Activated effector memory CD4-positive, alpha-beta T cell treated with Interleukin-2 at 50 U/mL for 16 hours (primary cell): Measurements from ENCODE around the gene POLE.

Source experiments
- DNase-seq: peaks from one replicate; pipeline ENCODE4 v3.0.0-alpha.2; 2020

POLE gene

DNA sequence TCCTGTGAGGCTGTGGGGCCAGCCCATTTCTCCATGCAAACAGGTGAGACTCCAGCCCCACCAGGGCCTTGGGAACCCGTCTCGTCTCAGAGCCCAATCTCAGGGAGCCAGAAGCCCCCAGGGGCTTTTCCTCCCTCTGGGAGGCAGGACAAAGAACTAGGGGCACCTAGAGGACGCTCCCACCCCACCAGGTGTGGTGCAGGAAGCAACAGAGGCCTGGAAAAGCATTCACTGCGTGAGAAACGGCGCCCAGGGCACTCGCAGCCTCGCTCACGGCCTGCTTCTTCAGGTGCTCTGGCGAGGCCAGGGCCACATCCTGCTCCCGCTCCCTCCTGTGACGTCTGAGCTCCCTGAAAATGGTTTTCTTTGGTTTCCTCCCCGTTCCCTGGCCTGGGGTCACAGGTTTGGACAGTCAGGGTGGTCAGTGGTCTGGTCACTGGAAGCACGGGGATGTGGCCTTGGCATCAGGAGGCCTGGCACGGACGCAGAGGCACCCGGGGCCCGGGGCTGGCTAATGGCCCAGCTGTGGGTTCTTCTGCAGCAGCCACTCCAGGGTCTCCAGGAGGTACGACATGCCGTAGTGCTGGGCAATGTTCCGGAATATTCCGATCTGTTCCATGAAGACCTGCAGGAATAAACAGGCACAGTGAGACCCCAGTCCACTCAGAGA, 62.8 kb downstream of the POLE start:
- no peak for DNase-seq

DNA sequence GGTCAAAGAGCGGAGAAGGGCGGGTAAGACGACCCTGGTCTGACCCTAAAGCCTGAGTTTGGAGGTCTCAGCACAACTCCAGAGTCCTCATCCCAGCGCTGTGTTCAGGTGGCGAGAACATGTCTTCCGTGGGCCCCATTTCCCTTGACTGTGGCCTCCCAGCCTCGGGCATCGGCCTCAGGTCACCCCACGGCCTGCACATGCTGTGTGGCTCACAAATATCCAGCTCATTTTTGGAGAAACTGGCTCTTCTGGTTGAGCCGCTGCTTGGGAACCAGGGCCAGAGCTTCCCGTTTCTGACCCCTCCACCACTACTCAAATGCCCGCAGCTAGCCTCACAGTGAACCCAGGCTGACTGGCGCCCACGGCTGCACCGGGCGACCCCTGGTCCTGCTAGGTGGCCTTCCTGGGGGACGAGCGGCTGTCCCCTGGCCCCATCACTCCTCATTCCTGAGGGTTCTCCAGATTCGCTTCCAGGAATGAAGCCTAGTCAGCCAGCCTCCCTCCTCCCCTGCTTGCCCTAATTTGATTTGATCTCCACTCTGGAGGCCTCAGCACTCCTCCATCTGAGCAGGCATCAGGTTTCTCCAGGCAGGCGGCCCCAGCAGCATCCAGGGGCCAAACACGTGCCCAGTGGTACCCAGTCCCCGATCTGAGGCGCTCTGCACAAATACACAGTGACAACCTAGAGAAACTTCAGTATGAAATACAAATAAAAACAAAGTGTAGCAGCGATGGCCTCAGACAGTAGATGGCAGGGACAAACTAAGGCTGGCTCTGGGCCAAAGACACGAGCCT, 63.9 kb downstream of the POLE start:
- no peak for DNase-seq

DNA sequence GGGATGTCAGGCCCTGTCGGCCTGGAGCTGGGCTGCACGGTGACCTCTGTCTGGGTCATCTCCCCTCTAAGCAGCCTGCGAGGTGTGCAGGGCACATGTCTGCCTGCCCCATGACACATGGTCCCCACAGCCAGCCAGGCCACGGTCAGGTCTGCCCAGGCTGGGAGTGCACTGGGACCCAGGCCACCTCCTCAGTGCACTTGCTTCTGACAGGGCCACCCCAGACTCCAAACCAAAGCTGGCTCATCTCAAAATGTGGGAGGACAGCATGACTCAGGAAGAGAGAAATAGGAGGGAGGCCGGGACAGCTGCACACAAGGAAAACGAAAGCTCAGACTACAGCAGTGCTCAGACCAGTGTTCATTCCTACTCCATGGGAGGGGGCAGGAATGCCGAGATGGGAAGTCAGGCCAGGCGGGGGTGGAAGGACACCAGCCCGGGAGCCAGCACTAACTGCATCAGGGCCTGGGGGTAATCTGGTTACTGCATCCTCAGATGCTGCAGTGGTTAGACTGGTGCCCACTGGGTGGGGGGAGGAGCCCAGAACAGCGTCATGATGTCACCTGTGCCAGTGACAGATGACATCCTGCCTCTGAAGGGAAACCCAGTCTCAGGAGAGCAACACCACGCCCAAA, 64.6 kb downstream of the POLE start:
- no peak for DNase-seq

DNA sequence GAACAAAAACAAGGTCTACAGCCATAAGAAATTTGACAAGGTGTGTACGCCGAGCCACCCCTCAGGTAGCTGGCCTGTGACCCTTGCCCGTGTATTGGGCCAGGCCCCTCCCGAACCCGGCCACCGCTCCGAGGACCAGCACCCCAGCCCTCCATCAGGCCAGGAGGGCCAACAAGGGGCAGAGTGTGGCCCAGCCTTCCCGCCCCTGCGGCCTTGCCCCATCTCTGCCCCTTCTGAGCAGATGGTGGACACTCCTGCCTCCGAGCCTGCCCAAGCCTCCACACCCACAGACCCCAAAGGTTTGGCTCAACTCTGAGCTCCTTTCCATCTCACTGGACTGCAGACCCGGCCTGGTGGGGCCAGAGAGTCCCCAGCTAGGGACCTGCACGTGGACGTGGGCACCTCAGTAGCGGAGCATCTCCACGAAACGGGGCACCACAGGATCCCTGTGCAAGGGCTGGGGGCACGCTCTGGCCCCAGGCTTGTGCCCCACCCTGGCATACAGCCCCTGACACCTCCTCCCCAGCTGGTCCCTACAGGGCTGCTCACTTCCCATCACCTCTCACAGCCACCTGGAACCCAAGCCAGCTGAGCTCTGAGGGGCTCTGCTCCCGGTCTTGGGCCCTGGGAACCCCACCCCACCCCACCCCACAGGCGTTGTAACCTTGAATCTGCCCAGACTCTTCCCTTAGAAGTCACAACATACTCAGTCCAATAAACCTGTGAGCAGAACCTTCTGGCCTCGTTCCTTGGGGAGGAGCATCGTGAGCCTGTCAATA, 65.3 kb downstream of the POLE start:
- DNase-seq, result no peak

DNA sequence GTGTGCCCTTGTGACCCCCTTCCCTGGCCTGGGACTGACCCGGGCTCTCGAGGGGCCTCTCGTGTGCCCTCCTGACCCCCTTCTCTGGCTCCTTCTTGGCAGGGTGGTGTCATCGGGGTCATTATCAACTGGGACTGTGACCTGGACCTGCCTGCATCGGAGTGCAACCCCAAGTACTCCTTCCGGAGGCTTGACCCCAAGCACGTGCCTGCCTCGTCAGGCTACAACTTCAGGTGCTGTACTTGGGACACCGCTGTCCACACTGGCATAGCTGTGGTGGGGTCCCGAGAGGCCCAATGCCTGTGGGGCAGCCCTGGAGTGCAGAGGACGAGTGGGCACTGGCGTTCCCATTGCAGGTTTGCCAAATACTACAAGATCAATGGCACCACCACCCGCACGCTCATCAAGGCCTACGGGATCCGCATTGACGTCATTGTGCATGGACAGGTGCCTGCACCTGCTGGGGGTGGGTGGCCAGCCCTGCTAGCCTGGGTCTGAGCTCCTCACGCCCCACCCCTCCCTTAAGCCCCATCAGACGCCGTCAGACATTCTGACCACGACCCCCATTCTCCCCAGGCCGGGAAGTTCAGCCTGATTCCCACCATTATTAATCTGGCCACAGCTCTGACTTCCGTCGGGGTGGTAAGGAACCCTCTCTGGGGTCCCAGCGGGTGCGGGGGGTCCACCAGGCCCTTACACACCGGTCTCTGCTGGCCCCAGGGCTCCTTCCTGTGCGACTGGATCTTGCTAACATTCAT, 66.1 kb downstream of the POLE start:
- DNase-seq, result no peak

DNA sequence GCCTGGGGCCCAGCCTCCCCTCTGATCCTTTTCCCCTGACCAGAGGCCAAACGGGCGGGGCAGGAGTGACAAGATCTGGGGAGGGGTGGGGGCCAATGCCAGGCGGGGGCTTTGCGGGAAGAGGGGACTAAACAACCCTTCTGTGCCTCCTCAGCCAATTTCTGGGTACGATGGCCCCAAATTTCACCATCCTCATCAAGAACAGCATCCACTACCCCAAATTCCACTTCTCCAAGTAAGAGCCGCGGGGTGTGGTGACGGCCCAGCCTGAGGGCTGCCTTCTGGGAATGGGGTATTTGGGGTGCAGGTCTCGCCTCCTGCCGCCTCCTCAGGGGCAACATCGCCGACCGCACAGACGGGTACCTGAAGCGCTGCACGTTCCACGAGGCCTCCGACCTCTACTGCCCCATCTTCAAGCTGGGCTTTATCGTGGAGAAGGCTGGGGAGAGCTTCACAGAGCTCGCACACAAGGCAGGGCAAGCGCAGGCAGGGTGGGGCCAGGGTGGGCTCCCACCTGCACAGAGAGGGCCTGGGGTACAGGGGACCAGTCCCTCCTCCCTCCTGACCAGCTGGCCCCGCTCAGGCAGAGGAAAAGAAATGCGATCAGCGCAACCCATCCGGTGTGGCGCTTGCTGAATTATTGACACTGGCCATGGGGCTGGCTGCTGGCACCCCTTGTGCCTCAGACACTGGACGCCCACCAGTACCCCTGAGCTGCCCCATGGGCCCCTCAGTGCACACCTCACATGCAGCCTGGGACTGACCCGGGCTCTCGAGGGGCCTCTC, 66.8 kb downstream of the POLE start:
- no peak for DNase-seq

DNA sequence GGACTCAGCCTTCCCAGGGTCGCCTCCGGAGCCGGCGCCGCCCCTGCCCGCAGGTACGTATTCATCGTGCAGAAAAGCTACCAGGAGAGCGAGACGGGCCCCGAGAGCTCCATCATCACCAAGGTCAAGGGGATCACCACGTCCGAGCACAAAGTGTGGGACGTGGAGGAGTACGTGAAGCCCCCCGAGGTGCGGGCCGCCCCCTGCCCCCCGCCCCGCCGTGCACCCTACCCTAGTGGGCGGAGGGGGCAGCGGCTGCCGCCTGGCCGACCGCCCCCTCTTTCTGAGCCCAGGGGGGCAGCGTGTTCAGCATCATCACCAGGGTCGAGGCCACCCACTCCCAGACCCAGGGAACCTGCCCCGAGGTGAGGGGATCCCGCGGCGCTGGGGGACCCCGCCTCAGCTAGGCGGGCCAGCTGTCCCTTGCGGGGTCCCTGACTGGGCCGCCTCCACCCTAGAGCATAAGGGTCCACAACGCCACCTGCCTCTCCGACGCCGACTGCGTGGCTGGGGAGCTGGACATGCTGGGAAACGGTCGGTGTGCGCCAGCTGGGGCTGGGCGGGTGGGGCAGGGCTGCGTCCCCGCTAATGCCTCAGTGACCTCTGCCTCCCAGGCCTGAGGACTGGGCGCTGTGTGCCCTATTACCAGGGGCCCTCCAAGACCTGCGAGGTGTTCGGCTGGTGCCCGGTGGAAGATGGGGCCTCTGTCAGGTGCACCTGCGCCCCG, 67.6 kb downstream of the POLE start:
- no peak for DNase-seq

DNA sequence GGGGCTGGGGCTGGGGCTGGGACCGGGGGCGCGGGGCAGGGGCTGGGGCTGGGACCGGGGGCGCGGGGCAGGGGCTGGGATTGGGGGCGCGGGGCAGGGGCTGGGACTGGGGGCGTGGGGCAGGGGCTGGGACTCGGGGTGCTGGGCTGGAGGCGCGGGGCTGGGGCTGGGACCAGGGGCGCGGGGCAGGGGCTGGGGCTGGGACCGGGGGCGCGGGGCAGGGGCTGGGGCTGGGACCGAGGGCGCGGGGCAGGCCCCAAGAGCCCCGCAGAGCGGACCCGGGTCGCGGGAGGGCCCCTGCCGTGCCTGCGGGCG, 68.1 kb downstream of the POLE start:
- no peak for DNase-seq

DNA sequence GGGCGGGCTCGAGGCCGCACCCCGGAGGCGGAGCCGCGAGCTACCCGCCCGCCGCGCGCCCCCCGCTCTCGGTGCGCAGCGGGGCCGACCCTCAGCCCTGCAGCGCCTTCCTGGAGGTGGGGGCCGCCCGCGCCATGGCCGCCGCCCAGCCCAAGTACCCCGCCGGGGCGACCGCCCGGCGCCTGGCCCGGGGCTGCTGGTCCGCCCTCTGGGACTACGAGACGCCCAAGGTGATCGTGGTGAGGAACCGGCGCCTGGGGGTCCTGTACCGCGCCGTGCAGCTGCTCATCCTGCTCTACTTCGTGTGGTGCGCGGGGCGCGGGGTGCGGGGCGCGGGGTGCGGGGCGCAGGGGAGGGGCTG, 68.5 kb downstream of the POLE start, which contains the start of gene P2RX2:
TSS of gene P2RX2 (plus strand) at position 94 of the 361 bp plus-strand sequence. CDS start at position 135, 41 bp downstream.
- DNase-seq, result no peak

DNA sequence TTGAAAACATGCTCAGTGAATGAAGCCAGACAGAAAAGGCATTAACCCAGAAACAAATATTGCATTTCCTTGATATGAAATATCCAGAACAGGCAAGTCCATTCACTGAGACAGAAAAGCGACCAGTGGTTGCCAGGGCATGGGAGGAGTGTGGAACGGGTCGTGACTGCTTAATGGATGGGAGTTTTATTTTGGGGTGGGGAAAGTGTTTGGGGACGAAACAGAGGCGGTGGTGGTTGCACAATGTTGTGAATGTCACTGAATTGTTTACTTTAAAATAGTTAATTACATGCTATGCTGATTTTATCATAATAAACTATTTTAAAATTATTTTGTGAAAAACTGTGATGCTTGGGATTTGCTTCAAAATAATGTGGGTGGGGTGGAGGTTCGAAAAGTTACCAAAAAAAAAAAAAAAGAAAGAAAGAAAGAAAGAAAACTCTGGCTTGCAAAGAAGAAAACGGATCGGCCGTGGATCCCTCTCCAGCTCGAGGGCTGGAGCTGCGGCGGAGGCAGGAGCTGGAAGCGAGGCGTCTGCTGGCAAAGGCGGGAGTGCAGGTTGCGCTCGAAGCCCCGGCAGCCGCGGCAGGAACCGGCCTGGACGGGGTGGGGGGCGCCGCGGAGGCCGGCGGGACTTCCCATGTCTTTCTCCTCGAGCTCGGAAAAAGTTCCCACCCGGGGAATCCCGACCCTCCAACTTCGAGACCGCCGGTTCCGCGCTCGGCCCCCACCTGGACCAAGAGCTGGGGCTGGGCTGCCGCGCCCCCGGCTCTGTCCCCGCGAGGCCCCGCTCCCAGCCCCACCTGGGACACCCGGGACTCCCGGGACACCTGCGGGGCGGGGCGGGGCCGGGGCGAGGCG, 69.1 kb downstream of the POLE start:
- DNase-seq, result no peak

DNA sequence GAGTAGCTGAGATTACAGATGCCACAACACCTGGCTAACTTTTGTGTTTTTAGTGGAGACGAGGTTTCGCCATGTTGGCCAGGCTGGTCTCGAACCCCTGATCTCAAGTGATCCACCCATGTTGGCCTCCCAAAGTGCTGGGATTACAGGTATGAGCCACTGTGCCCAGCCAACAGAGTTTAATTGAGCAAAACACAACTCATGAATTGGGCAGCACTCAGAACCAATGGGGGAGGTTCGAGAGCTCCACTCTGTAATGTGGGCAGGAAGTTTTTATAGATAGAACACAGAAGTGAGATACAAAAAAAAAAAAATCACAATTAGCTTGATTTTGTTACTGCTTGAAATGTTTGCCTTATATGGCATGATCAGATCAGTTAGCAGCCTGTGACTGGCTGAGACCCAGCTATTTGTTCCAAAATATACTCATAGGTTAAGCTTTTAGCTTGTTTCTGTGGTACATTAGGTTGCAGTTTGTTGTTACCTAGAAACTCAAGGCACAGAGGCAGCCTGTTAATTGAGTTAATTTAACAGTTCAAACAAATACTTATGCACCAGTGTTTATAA, 69.9 kb downstream of the POLE start:
- DNase-seq, result no peak

DNA sequence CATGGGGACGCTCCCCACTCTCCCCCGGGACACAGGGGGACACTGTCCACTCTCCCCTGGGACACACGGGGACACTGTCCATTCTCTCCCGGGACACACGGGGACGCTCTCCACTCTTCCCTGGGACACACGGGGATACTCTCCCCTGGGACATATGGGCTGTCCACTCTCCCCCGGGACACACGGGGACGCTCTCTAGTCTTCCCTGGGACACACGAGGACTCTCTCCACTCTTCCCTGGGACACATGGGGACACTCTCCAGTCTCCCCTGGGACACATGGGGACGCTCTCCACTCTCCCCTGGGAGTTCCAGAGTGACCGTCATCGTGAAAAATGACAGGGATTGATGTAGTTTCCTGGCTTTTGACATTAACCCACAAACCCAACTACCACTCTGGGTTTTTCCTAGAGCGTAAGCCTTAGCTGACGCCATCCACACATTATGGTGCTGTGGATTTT, 71.5 kb downstream of the POLE start:
- DNase-seq, result no peak

DNA sequence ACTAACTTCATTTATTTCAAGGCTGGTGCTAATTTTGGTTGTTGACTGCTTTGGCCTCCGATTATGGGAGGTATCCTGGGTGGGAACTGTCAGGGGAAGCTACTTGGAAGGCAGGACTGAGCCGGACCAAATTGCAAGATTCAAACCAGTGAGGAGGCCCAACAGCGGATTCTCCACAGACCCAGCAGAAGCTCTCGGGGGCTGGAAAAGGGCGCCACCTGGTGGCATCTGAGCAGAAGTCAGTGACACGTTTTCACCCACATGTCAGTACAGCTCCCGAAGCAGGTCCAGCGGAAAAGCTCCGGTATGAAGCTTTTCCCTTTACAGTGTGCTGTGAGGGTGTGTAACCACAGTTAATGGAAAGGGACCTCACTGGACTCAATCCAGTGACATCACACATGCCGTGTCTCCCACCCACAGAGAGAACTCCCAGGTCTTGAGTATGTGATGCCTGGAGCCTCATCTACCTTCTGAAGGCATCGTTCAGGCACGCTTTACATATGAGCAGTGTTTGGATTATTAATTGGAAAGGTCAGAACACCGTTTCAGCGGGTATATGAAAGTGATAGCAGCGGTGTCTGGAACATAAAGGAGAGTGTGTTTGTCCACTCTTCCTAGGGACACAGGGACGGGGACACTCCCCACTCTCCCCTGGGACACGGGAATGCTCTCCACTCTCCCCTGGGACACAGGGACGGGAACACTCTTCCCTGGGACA, 72.1 kb downstream of the POLE start:
- DNase-seq, result peak; percentile 65

DNA sequence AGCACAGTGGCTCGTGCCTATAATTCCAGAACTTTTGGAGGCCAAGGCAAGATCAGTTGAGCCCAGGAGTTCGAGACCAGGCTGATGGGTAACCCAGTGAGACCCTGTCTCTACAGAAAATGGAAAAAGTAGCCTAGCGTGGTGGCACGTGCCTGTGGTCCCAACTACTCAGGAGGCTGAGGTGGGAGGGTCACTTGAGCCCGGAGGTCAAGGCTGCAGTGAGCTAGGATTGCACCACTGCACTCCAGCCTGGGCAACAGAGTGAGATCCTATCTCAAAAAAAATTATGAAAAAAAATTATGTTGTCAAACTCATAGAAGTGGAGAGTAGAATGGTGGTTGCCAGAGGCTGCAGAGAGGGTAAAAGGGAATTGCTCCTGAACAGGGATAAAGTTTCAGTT, 73.1 kb downstream of the POLE start:
- DNase-seq, result no peak

DNA sequence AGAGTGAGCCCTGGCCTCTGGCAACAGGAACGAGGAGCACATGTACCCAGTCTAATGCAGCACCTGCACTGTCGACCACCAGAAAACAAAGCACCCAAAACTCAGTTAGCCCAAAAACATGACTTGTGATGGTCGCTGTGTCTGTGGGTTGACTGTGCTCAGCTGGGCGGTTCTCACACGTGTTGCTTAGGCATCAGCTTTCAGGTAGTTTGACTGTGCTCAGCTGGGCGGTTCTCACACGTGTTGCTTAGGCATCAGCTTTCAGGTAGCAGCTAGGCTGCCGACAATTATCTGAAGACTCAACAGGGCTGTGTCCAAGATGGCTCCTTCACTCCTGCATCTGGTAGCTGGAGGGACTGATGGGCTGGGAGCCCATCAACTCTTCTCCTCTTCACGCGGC, 75.5 kb downstream of the POLE start:
- DNase-seq, result no peak

DNA sequence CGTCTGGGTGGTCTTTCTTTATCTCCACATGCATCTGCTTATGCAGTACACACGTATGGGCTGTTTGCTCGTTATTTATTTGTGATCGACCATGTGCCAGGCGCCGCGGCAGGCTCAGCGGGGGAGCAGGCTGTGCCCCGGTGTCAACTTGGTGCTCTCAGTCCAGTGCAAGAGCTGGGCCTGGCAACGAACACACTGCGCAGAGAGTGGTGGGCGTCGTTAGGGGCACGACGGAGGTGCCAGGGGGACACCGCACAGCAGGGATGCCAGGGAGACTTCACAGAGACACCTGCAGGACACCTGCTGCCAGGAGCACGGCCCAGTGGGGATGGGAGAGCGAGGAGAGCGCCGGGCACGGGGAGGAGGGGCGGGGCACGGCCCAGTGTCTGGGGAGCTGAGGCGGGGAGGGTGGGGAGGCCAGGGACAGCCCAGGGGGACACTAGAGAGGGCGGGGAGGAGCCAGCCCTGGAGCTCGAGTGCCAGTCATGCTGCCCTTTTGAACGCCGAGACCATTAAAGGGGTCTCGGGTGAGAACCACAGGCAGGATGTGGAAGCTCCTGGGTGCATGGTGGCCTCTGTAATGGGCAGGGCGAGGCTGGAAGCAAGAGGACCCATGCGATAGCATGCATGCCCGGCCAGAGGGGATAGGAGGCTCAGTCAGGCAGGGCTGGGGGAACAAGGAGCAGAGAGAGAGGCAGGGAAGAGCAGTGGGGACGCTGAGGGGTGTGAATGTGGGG, 76.1 kb downstream of the POLE start:
- DNase-seq, result no peak

DNA sequence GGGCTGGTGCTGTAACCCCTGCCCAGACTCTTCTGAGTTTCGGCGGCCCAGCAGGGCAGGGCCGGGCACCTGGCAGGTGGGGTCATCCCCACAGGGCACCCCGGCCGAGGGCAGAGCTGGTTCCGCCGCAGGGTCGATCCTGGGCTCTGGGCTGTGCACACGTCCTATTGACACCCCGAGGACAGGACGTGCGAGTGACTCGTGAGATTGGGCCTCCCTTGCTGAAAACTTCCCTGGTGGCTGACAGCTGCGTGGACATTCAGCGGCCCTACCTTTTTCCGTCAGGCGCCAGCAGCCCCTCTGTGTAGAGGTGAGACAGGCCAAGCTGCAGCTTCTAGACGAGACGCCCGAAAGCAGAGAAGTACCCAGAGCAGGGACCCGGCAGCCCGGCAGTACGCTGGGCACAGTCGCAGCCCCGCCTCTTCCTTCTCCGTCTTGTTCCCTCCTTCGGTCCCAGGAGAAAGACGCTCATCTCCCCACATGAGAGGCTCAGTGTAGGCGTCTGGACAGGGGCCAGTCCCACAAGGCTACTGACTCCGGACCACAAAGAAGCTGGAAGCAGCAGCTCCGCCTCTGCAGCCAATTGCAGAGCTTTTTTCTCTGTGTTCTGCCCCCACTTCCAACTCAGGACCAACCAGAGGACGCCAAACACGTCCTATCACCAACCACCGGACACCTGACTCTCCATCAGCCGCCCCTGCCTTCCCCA, 76.9 kb downstream of the POLE start, which contains the start of gene LRCOL1:
TSS of gene LRCOL1 (minus strand) at position 532 of the 709 bp plus-strand sequence. CDS start 4,331 bp downstream, outside the sequence.
- DNase-seq, result no peak
